Left kidney (tissue), 2 donors: ENCODE results near the gene HLA-G. TPM values are rescaled to one million over a fixed set of nuclear protein-coding genes. Genes with fewer than 3 reads are reported as not detected.

ENCODE experiments used
- DNase-seq: peaks from one replicate; pipeline ENCODE4 v3.0.0-alpha.2; 2013
- polyA plus RNA-seq: library from polyadenylated mRNA; unstranded; fragments of 120-200 nt; gene quantifications from one replicate; pipeline ENCODE4 v1.2.1, GENCODE V29; 2013; ENCODE audit not compliant: insufficient read length

HLA-G gene
- polyA plus RNA-seq, 1 donor: 6.9 TPM

DNA sequence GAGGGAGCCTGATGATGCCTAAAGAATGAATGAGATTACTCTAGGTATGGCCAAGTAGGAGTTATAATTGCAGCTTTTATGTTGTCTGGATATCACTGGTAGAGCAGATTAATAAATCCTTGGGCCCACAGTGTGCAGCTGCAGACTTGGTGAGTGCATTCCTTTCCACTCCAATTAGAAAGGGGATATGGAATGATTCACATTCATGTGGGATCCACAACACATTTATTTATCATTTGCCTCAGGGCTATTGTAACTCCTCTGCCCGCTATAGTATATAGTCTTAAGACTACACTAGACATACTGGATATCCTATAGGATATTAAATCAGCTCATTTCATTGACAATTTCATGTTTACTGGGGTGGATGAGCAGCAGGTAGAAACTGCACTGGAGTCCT is 11.6 kb upstream of the HLA-G start:
- DNase-seq: no peak

DNA sequence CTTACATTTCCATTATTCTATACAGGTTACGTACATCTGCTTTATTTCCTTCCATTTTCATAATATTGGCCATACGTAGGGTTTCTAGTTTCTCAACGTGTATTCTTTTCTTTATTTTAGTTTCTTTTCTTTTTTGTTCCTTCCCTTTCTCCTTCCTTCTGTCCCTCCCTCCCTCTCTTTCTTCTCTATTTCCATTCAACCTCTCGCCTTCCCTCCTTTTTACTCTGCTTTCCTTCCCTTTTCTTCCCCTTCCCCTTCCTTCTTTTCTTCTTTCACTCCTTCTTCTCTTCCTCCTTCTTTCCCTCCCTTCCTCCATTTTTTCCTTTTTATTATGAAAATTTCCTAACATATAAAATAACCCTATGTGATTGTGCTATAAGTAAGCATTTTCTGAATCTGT is 8.7 kb upstream of the HLA-G start:
- DNase-seq: no peak

DNA sequence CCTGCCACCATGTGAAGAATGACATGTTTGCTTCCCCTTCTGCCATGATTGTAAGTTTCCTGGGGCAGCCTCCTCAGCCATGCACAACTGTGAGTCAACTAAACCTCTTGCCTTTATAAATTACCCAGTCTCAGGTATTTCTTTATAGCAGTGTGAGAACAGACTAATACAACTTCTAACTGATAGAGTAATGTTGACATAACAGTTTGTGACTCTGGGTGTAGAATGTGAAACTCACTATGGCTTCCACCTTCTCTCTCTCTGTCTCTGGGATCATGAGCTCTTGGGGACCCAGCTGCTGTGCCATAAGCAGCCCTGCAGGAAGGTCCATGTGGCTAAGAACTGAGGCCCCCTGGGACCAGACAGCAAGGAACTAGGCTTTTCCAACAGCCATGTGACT is 3.5 kb upstream of the HLA-G start:
- no peak for DNase-seq

DNA sequence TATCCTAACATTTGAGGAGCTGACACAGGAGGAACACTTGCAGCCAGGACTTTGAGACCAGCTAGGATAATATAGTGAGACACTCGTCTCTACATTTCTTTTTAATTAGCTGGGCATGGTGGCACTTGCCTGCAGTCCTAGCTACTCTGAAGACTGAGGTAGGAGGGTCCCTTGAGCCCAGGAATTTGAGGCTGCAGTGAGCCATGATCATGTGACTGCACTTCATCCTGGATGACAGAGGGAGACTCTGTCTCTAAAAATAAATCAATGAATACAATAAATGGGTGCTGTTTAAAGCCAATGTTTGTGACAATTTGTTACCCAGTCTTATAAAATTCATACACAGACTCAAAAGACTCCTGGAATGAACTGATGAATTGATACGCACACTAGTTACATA is 1.8 kb upstream of the HLA-G start:
- no peak for DNase-seq

DNA sequence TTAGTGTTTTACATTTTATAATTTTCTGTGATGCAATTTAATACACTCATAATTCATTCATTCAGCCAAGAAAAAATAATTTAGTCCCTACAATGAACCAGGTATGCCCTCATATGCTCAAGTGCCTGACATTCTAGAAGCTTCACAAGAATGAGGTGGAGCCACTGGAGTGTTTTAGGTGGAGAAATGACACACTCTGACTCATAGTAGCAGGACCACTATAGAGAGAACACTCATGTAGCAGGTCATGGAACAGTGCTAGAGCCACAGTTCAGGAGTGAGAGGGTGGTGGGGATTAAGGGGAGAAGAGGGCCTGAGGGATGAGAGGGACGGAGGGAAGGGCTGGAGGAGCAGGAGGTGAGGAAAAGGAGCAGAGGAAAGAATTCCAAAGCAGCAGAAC is 1.4 kb upstream of the HLA-G start:
- no peak for DNase-seq

DNA sequence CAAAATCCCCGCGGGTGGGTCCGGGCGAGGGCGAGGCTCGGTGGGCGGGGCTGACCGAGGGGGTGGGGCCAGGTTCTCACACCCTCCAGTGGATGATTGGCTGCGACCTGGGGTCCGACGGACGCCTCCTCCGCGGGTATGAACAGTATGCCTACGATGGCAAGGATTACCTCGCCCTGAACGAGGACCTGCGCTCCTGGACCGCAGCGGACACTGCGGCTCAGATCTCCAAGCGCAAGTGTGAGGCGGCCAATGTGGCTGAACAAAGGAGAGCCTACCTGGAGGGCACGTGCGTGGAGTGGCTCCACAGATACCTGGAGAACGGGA is 809 bp downstream of the HLA-G start:
- DNase-seq: no peak

DNA sequence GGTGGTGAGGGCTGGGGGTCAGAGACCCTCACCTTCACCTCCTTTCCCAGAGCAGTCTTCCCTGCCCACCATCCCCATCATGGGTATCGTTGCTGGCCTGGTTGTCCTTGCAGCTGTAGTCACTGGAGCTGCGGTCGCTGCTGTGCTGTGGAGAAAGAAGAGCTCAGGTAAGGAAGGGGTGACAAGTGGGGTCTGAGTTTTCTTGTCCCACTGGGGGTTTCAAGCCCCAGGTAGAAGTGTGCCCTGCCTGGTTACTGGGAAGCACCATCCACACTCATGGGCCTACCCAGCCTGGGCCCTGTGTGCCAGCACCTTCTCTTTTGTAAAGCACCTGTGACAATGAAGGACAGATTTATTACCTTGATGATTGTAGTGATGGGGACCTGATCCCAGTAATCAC is 2.1 kb downstream of the HLA-G start:
- no peak for DNase-seq

DNA sequence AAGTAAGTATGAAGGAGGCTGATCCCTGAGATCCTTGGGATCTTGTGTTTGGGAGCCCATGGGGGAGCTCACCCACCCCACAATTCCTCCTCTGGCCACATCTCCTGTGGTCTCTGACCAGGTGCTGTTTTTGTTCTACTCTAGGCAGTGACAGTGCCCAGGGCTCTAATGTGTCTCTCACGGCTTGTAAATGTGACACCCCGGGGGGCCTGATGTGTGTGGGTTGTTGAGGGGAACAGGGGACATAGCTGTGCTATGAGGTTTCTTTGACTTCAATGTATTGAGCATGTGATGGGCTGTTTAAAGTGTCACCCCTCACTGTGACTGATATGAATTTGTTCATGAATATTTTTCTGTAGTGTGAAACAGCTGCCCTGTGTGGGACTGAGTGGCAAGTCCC is 2.8 kb downstream of the HLA-G start:
- no peak for DNase-seq

DNA sequence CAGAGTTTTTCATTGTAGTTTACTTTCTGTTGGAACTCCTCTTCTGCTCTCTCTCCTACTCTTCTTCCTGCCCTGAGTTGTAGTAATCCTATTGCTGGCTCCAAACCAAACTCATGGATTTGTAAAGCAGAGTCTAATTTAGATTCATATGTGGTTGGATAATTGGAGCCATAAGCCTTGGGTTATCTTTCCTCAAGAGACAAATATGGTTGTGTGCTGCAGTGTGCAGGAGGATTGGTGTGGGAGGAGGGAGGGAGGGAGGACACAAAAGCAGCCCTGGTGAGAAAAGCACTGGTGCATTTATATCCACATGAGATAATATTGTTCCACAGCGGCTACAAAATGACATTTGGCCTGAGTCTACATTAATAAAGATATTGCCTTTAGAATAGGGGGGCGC is 4.2 kb downstream of the HLA-G start:
- no peak for DNase-seq

DNA sequence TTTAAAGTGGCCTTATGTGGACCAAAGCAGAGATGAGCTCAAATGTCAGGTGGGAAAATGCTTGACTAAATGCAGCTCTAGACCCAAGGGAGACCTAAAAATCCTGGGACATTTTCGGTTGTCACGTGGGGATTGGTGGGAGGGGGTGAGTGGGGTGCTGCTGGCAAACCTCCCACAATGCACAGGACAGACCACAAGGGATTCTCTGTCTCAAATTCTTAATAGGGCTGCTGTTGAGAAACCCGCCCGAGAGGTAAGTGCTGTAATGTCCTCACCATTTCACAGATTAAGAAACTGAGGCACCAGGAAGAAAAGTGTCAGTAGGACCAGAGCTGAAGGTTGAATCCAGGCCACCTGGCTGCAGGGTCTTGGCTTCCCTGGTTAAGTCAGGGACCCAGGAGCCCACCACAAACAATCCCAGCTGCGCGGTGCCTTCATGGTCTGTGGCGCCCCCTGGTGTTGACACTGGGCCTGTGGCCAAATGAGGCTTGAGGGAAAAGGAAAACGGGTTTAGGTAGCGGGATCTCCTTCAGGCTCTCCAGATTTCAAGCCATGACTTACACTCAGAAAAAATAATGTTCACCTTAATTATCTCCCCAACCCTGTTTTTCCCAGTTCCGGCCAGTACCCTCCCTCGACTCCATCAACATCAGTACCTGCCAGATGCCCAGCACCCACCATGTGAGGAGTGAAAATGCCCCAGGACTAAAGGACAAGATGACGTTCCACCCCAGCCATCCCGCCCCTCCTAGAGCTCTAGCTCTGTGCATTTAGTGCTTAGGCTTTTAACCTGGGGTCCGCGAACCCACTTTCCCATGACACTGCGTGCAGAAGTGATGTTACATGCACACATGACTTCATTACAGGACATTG is 7.2 kb downstream of the HLA-G start:
- peak; percentile 4 for DNase-seq

DNA sequence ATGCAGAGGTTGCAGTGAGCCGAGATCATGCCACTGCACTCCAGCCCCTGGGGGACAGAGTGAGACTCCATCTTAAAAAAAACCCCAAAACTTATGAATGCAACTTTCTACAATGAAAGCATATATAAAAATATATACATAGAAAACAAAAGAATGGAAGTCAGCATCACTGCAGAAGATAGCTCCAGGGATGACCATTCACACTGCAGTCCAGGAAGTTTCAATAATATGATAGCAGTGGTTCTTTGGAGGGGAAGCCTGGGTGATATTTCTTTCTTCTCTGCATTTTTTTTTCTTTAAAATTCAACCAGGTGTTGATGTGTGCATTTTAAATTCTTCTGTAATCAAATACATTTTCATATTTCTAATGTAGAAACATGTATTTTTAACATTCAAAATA is 12.3 kb downstream of the HLA-G start:
- DNase-seq: no peak

DNA sequence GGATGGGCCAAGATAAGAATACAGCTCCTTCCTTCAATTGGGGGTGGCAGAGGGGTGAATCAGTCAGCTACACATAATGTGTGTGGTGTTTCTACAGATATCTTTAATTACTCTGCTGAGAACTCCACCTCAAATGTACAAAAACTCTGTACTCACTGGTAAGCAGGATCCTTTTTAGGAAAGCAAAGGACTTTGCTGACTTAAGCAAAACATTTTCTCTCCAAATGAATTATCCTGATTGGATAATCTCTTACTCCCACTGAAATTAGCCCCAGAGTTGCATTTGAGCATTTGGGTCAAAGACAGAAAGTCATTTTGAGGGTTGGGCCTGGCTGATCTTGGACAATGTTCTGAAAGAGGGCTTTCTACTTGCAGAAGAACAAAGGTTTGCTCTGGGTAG is 13.4 kb downstream of the HLA-G start:
- no peak for DNase-seq

DNA sequence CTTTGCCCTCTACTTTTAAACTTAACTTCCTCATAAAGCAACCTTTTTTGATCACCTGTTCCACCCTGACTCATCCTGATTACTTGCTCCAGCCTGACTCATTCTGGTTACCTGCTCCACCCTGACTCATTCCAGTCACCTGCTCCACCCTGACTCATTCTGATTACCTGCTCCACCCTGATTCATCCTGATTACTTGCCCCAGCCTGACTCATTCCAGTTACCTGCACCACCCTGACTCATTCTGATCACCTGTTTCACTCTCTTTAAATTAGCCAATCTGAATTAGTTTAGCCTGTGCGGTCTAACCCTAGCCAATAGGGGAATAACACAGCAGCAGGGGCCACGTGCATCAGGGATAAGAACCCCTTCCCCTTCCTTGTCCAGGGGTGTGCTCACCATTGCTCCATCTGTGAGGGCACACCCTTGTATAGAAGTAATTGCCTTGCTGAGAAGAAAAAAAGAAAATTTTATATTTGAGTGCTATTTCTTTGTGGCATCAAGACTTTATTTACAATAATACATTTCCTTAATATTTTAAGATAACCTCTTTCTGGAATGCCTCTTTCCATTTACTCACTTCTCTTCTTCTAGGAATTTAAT is 17.9 kb downstream of the HLA-G start:
- no peak for DNase-seq

DNA sequence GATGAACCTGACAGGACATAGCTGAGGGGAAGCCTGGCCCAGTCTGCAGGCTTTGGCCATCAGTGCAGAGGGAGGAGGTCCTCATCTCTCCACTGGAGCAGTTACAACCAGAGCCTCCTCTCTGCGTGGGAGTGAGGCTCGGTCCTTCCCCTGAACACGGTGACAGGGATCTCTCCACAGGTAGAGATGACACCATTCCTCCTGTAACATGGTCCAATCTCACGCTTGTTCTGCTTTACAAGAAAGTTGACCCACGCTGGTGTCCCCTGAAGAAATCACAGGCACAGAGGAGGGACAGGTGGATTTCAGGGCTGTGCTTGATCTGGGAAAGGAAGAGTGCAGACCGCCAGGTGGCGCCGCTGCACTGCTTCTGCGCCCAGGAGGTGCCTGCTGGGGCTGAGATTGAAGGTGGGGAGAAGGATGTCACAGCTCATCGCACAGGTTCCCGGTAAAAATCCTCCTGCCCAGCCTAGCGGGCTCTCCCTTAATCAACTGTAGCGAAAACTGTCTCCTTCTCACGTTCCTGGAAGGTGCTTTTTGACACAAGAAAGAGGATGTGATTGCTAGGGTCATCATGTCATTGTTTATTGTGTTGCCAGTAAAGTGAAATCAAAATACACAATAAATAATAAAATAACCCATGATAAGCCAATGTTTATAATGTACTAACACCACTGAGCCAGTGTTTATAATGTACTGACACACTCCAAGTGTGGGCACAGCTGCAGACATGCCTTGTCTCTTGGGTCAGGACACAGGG is 20.4 kb downstream of the HLA-G start:
- DNase-seq: peak; percentile 51

DNA sequence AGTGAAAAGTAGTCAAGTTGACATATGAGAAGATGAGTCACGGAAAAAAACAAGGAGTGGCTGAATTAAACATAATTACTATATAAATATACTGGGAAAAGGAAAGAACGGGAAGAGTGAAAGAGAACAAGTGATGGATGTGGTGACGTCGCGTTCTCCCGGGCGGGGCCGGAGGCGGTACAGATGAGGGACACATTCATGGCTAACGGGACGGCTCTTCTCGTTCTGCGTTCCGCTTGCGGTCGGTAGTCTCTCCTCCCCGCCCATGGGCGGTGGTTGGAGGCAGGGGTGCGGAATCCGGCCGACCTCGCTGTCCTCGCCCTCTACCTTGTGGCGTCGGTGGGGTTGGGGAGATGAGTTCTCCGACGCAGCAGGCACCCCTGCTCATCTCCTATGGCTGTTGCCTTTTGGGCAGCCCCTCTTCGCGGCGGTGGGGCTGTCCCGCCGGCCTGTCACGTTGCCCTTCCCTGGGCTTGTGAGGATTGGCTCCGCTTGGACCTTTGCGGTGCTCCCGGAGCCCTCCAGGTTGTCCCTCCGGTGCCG is 22.5 kb downstream of the HLA-G start:
- DNase-seq: no peak

DNA sequence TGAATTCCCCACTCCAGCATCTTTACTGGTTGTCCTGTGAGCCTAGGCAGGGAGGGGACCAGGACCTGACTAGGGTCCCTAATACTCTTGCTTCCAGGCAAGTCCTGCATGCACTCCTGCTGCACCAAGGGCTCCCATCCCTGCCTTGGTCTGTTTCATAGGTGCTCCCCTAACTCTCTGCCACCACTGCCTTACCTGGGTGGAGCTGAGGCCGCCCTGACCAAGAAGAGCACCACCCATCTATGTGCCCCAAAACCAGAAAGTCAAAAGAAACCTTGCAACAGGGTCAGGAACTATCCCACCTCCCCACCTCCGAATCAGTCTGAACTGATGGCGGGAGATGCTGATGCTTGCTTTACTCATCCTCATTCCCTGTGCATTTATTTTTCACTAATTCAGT is 23.6 kb downstream of the HLA-G start:
- no peak for DNase-seq

DNA sequence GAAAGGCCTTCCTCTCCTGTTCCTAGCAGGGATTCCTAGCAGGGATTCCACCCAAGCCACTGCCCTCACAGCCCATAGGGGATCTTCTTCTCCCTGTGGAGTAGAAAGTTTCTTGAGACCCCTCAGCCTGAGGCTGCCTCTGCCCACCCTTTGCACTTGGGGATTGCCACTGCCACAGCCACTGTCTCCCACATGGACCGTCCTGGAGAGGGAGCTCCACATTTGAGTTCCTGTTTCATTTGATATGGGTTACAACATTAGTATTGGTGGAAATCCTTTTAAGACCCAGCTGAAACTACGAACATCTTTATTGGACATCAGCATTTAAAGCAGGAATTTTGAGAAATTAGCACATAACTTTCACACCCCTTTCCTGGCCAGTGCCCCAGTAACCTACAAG is 25.6 kb downstream of the HLA-G start:
- no peak for DNase-seq

DNA sequence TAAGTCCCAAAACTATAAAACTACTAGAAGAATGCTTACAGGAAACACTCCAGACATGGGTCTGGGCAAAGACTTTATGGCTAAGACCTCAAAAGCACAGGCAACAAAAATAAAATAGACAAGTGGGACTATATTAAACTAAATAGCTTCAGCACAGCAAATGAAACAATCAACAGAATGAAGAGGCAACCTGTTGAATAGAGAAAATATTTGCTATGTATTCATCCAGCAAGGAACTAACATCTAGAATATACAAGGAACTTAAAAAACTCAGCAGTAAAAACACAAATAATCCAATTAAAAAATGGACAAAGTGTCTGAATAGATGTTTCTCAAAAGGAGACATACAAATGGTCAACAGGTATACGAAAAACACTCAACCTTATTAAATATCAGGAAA is 30.4 kb downstream of the HLA-G start:
- DNase-seq: no peak

DNA sequence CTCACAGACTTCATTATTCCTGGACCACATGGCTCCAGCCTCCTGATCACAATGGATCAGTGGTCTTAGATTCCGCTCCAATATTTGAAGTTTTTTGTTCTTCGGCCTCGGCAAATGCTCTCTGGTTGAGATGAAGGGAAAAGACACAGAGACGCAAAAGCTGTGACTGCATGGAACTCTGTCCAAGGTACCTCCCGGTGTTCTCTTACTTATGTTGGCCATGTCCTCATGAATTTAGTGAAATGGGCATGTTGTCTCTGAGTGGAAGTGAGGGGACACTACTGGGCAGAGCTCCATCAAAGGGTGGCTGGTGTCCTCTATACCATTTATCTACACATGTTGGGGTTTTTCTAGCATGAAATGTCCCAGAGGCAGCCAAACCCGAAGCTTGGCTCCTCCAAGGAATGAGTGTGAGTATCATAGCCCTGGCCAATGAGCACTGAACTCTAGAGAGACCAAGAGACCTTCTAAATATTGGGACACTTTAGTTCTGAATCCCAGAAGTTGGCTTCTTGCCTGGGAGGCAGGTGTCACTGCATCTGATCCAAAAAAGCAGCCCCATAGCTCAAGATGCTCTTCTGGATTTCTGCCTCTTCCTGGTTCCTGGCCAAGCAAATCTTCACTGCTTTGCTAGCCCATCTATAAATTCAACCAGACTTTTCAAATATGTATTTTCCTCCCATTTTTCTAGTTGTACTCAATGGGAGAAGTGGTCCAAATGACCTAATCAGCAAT is 34.1 kb downstream of the HLA-G start:
- no peak for DNase-seq

DNA sequence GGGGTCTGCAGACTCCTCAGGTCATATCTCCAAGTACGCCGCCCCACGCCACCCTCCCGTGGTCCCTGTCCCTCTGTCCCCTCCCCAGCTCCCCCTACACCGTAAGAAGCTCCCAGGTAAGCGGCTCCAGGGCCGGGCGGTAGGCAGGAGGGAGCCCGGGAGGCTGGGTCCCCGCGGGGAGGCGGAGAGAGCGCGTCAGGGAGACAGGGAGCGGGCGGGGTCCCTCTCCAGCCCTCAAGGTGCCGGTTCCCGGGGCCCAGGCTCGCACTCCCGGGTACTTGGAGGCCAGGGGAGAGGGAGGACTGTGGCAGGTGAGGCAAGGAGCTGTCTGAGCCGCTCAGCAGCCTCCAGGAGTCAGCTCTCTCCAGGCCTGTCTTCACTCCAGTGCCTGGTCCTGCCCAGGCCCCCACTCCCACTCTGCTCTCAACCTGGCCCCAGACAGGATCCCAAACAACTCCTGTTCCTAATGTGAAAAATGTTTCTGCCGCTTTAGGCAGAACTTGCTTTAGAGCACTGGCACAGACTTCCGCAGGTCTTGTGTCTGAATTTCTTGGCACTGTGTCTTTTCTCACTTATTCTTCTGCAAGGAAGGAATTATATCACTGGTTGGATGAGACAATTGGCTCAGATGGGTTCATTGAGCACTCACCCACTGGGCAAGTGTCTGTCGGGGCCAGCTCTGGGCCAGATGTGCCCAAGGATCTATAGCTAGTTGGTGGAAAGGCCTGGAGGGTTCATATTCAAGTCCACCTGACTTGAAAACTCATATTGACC is 36.6 kb downstream of the HLA-G start:
- no peak for DNase-seq

DNA sequence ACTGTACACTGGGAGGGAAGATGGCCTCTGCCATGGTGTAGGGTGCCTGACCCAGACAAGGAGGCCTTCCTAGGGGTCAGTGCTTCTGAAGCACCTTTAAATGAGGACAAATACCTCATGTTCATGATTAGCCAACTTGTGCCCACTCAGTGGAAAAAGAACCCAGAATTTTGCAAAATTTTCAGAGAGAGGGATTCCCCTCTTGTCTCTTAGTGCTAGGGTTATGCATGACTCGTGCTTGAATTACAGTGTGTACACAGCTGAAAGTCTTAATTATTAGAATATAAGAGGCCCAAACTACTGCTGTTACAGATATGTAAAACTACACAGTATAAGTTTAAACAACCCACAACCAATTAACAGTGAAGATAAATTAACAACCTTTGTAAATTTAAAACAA is 38.0 kb downstream of the HLA-G start:
- DNase-seq: no peak

DNA sequence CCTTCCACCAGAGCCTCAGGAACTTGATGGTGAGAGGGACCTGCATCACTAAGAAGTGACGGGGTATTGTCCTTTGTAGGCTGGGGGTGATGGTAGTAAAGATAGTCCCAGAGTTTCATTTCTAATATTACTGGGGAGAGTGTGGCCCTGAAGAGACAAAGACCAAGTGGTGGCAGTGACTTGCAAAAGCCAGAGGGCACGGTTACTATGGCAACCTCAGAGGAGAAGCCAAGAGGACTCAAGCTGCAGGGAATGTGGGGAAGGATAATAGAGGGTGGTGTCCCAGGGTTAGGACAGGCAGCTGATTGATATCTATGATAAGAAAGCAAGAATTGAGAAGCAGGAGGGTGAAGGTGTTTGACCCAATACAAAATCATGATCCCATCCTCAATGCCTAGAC is 42.5 kb downstream of the HLA-G start:
- DNase-seq: no peak
